ENCODE measurements around the gene CYP11A1. TPM values are rescaled to one million over a fixed set of nuclear protein-coding genes. Genes with fewer than 3 reads are reported as not detected.

CYP11A1 gene
- polyA plus RNA-seq, 2 of the 4 experiments (the other 2 are of a cell fraction) = 0.06 TPM; not detected in 1

DNA sequence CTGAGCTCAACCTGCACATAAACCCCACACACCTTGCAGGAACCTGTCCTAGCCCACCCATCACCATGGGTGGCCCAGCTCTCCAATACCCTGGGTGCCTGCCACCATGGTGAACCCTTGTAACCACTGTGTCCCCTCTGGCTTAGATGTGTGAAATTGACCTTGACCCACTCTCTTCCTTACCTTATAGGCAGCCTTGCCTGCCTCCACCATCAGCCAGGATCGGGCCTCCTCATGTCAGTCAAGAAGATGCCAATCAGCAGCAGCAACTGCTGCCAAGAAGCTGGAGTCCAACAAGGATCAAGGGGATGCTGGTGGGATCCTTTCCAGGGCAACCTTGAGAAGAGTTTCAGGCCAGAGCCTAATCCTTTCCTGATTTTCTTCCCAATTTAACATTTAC lies 8.8 kb upstream of the CYP11A1 start:
- CTCF ChIA-PET = interaction anchor here (0.5 to 23.0 kb wide), 20 partner anchors 9 to 775 kb away, joined by 3 to 681 read pairs (median 4); partner anchors contain the start of genes SEMA7A and UBL7
- POLR2A ChIA-PET = no interaction called here
- ATAC-seq (no peak), FAIRE-seq (no peak), DNase-seq (ENCODE audit: low read depth in 1 of 2, low spot score in 1 of 2) (no peak)
- Histone ChIP-seq H3K4me1 (peaks cover 7% of the 10 kb centered on the region), H3K4me2 (no peak overlapping the region), H3K4me3 (no peak overlapping the region), H3K27ac (no peak overlapping the region), H3K9me3 (no peaks in the 10 kb centered on the region)
- TF ChIP-seq HOXA7 (CRISPR knock-in tag; IDR thresholded peaks at IDR 0.05) = no peak
- TF ChIP-seq KDM1A (IDR thresholded peaks at IDR 0.05; ENCODE audit: low read depth) = no peak
- no peak for TF ChIP-seq RCOR1 (IDR thresholded peaks at IDR 0.05; ENCODE audit: low read depth, low read length)
- no peak for TF ChIP-seq CBX8 (IDR thresholded peaks at IDR 0.05)
- no peak for TF ChIP-seq ZC3H11A (IDR thresholded peaks at IDR 0.05)
- WGBS (ENCODE audit: missing lambda C conversion rate) = 80% methylated on average over 1 of the region's 1 CpG

GRCh38 chr15:74375303-74375693 lies 7.9 kb upstream of the CYP11A1 start:
- POLR2A ChIA-PET = no interaction called here

More at GRCh38 chr15:74375303-74375693, 7.9 kb upstream of the CYP11A1 start:
- Histone ChIP-seq H3K4me3 (no peak overlapping the region), H3K4me2 (peak overlapping the region; percentile 87), H3K27ac (no peak overlapping the region), H3K4me1 (peaks cover 7% of the 10 kb centered on the region), H3K9me3 (no peaks in the 10 kb centered on the region)
- DNase-seq (ENCODE audit: low read depth in 1 of 2, low spot score in 1 of 2) (peak; percentile 73 to 77), FAIRE-seq (no peak), ATAC-seq (peak; percentile 52 to 65; a peak in 5 of 6 replicates)
- WGBS (ENCODE audit: missing lambda C conversion rate) = 2% methylated on average over 8 of the region's 9 CpGs
- CTCF ChIA-PET = interaction anchor here (0.7 to 23.0 kb wide), 24 partner anchors 10 to 408 kb away, joined by 3 to 681 read pairs (median 4); partner anchors contain the start of genes SEMA7A and UBL7
- TF ChIP-seq GATA3 (IDR thresholded peaks at IDR 0.05; ENCODE audit: borderline replicate concordance) (no peak), USF2 (IDR thresholded peaks at IDR 0.05) (no peak), SMC3 (IDR thresholded peaks at IDR 0.05) (0 out of 3 replicates have a peak, but pooled peaks have one; percentile 22), RAD21 (conservative IDR thresholded peaks at IDR 0.05 in 1 of 2, IDR thresholded peaks at IDR 0.05 in 1 of 2) (peak; percentile 45 to 57; a peak in 4 of 5 replicates), PBX3 (IDR thresholded peaks at IDR 0.05) (no peak), CTCF (IDR thresholded peaks at IDR 0.05) (peak; percentile 61), ZFP36 (IDR thresholded peaks at IDR 0.05; ENCODE audit: borderline replicate concordance, partially characterized antibody) (no peak), POLR2A (IDR thresholded peaks at IDR 0.05; ENCODE audit: low read length) (no peak), REST (IDR thresholded peaks at IDR 0.05) (no peak)
- TF ChIP-seq, protein P1, sequence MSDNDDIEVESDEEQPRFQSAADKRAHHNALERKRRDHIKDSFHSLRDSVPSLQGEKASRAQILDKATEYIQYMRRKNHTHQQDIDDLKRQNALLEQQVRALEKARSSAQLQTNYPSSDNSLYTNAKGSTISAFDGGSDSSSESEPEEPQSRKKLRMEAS (IDR thresholded peaks at IDR 0.05) = 0 out of 2 replicates have a peak, but pooled peaks have one; percentile 22
